GM12878 (cell line): Measurements from ENCODE around the gene NKD2. TPM values are rescaled to one million over a fixed set of nuclear protein-coding genes. Genes with fewer than 3 reads are reported as not detected.

Experiments
- ATAC-seq: fragments of 200-7000 bp; cut with Tn5 transposase; 3 replicates; pipeline ENCODE4 v1.9.1; 2020; ENCODE audit warnings: mild to moderate bottlenecking, moderate library complexity
- BruUV-seq: library from RNA; stranded (reverse); fragments of 400-500 nt; replicated peaks from 2 replicates; lab custom pipeline; 2021; lab: Mats Ljungman, UMichigan
- CTCF ChIA-PET: fragments of 300-600 bp; sonication (Branson Sonifier 250); formaldehyde crosslinking; extraction: SDS; loops from one replicate; lab custom pipeline; 2021; ENCODE audit warnings: inconsistent platforms; lab: Yijun Ruan, JAX
- POLR2A ChIA-PET: fragments of 350-600 bp; formaldehyde crosslinking; extraction: SDS; loops from one replicate; lab custom pipeline; 2021; ENCODE audit warnings: inconsistent platforms; lab: Charles Lee
- RAD21 ChIA-PET: fragments of 300-600 bp; sonication (Branson Sonifier 250); formaldehyde crosslinking; loops from one replicate; lab custom pipeline; 2023; ENCODE audit warnings: antibody characterized with exemption; ENCODE audit not compliant: unreplicated experiment; lab: Charles Lee
- SMC1A ChIA-PET: fragments of 300-600 bp; sonication (Branson Sonifier 250); formaldehyde crosslinking; loops from one replicate; lab custom pipeline; 2023; ENCODE audit not compliant: unreplicated experiment, uncharacterized antibody; lab: Charles Lee
- DNase-seq: peaks from one replicate; pipeline ENCODE4 v3.0.0-alpha.2; 2011; ENCODE audit warnings: low read depth, low spot score
- FAIRE-seq: peaks from 3 replicates; lab custom pipeline; 2011; peaks lifted over from hg19 to GRCh38; lab: Jason Lieb, UNC
- H2AFZ ChIP-seq: 2 replicates; pipeline ENCODE4 v1.6.0; 2011; ENCODE audit warnings: low read depth, low read length, control low read depth; ENCODE audit not compliant: control insufficient read depth
- H3K27ac ChIP-seq: 2 replicates; pipeline ENCODE4 v1.5.1; 2011; ENCODE audit warnings: control low read depth; ENCODE audit not compliant: control insufficient read depth, insufficient read depth
- H3K27me3 ChIP-seq, 2 experiments: replicated peaks in 1 of 2; 2 replicates each; pipeline versions ENCODE4 v1.6.0 to v1.6.1; 2011; ENCODE audit warnings: low read length in 1 of 2; ENCODE audit not compliant: control insufficient read depth in 2 of 2, insufficient read depth in 2 of 2
- H3K36me3 ChIP-seq, 2 experiments: 2 replicates each; pipeline ENCODE4 v1.5.1; 2011; ENCODE audit warnings: low read length in 1 of 2; ENCODE audit not compliant: control insufficient read depth in 2 of 2, insufficient read depth in 2 of 2
- H3K4me1 ChIP-seq: 2 replicates; pipeline ENCODE4 v1.6.1; 2011; ENCODE audit warnings: mild to moderate bottlenecking, low read length, moderate library complexity, mixed read lengths; ENCODE audit not compliant: control insufficient read depth, insufficient read depth
- H3K4me2 ChIP-seq: 2 replicates; pipeline ENCODE4 v1.6.0; 2011; ENCODE audit warnings: control low read depth; ENCODE audit not compliant: control insufficient read depth, insufficient read depth
- H3K4me3 ChIP-seq: fragments of 200-600 bp; sonication (generic); 2 replicates; pipeline ENCODE4 v1.5.1; 2016
- H3K79me2 ChIP-seq: 2 replicates; pipeline ENCODE4 v1.6.0; 2011; ENCODE audit warnings: low read length; ENCODE audit not compliant: control insufficient read depth, insufficient read depth
- H3K9ac ChIP-seq: 2 replicates; pipeline ENCODE4 v1.8.0; 2011; ENCODE audit warnings: low read length, control low read depth, mixed read lengths; ENCODE audit not compliant: control insufficient read depth, insufficient read depth
- H3K9me3 ChIP-seq: replicated peaks from 3 replicates; pipeline ENCODE4 v1.5.1; 2011; ENCODE audit warnings: mild to moderate bottlenecking, low read length; ENCODE audit not compliant: control insufficient read depth, insufficient read depth
- H4K20me1 ChIP-seq: 2 replicates; pipeline ENCODE4 v1.6.0; 2011; ENCODE audit not compliant: control insufficient read depth, insufficient read depth
- CHD4 ChIP-seq: fragments of 200-600 bp; sonication (generic); IDR thresholded peaks from 2 replicates; pipeline ENCODE4 v1.6.1; 2016; ENCODE audit warnings: mild to moderate bottlenecking
- SRF ChIP-seq, 2 experiments: IDR thresholded peaks; 2 replicates each; pipeline ENCODE4 v1.6.1; 2011; ENCODE audit warnings: low read depth in 2 of 2, low read length in 2 of 2, mild to moderate bottlenecking in 1 of 2, moderate library complexity in 1 of 2
- YY1 ChIP-seq: IDR thresholded peaks from 2 replicates; pipeline ENCODE4 v1.6.1; 2011; ENCODE audit warnings: low read depth, mild to moderate bottlenecking, low read length
- WGBS: methylation state at CpG from one replicate; pipeline ENCODE4 v1.1.6; 2016; ENCODE audit warnings: low lambda C conversion rate; ENCODE audit not compliant: insufficient replicate concordance, insufficient coverage; ENCODE audit errors: missing lambda C conversion rate; 5-methylcytosine and 5-hydroxymethylcytosine counted together
- in situ Hi-C: fragments of 300-500 bp; cut with MboI; formaldehyde crosslinking; loops from 9 replicates; pipeline ENCODE4 v1.14.3; 2018; ENCODE audit warnings: mixed read lengths
- intact Hi-C: fragments of 100-400 bp; cut with micrococcal nuclease; formaldehyde crosslinking; loops from one replicate; pipeline ENCODE4 v1.14.2; 2022; ENCODE audit not compliant: unreplicated experiment
- polyA plus RNA-seq, 11 experiments: library from polyadenylated mRNA; depleted of rRNA in 4 of 11; unstranded in 6 of 11; stranded (reverse) in 5 of 11; fragments of >200 nt; fragmentation: Nextera tagmentation in 4 of 11; fragmentation: Illumina TruSeq in 1 of 11; extraction: Ambion mirVana in 4 of 11; extraction: Trizol in 1 of 11; gene quantifications; 1 replicate in 1 of 11; 2 replicates in 10 of 11; pipeline versions ENCODE4 v1.2.1 to v1.2.3, GENCODE V29; 2011 to 2016; ENCODE audit warnings: inconsistent platforms in 2 of 11, missing spikeins in 2 of 11, low read depth in 1 of 11
- total RNA-seq, 4 experiments: library from RNA; depleted of rRNA in 3 of 4; stranded (reverse); fragments of >200 nt in 3 of 4; fragmentation: Illumina TruSeq in 1 of 4; extraction: Trizol in 1 of 4; gene quantifications; 2 replicates each; pipeline versions ENCODE4 v1.2.1 to v1.2.3, GENCODE V29; 2013 to 2021
- TF ChIP-seq, protein P1 (sequence below), 3 experiments: IDR thresholded peaks in 2 of 3; conservative IDR thresholded peaks in 1 of 3; 2 replicates each; pipeline ENCODE4 v1.5.1; 2011; ENCODE audit warnings: low read depth in 3 of 3, low read length in 3 of 3, mild to moderate bottlenecking in 3 of 3, control low read depth in 2 of 3, moderate library complexity in 2 of 3, inconsistent platforms in 1 of 3, mixed read lengths in 1 of 3; ENCODE audit not compliant: control insufficient read depth in 2 of 3, insufficient read depth in 1 of 3; ENCODE audit errors: extremely low read depth in 1 of 3
- TF ChIP-seq, protein P2 (sequence below): fragments of 450-650 bp; IDR thresholded peaks from 2 replicates; pipeline ENCODE4 v1.6.1; 2017; ENCODE audit warnings: borderline replicate concordance

NKD2 gene
- total and polyA plus RNA-seq, 10 of the 15 experiments (the other 5 are each of a cell fraction or from before 2014, with no cell fraction given): 0.20 to 0.83 (median 0.26) TPM; not detected in 7

DNA sequence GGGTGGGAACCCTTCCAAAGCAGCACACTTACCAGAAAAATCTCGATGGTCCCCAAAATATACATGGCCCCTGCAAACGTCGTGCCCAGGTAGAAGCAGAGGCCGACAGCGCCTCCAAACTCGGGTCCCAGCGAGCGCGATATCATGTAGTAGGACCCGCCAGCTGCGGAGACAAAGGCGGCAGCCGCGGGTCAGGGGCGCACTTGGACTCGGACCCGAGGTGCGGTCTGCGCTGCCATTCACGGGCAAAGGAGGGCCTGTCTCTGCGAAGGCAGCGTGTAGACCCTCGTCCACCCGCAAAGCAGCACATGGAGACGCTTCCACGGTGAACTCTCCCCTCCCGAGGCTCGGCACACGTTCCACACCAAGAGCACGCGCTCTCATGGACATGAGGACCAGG lies 78.3 kb downstream of the NKD2 start:
- ATAC-seq: no peak
- Histone ChIP-seq H3K9me3 (peaks cover 3% of the 10 kb centered on the region; the same call in 2 of the 3 replicates), H3K27ac (no peak overlapping the region), H3K4me2 (no peak overlapping the region), H3K79me2 (no peaks in the 10 kb centered on the region), H3K4me3 (no peak overlapping the region), H2AFZ (no peak overlapping the region), H3K36me3 (no peaks in the 10 kb centered on the region; a peak in 2 of 4 replicates), H3K27me3 (no peaks in the 10 kb centered on the region), H3K4me1 (no peaks in the 10 kb centered on the region), H4K20me1 (no peaks in the 10 kb centered on the region), H3K9ac (no peak overlapping the region)
- no TSS peak for BruUV-seq
- ChIA-PET SMC1A (no interaction called here), CTCF (no interaction called here), POLR2A (no interaction called here), RAD21 (no interaction called here)
- intact Hi-C loops: no loop called here
- 80% methylated on average over 31 of the region's 31 CpGs for WGBS
- FAIRE-seq: no peak
- in situ Hi-C loops: no loop called here
- TF ChIP-seq CHD4 (no peak), SRF (IDR thresholded peaks at IDR 0.05; ENCODE audit: low read depth in 2 of 2, low read length in 2 of 2) (no peak), YY1 (no peak)
- TF ChIP-seq, protein P1, sequence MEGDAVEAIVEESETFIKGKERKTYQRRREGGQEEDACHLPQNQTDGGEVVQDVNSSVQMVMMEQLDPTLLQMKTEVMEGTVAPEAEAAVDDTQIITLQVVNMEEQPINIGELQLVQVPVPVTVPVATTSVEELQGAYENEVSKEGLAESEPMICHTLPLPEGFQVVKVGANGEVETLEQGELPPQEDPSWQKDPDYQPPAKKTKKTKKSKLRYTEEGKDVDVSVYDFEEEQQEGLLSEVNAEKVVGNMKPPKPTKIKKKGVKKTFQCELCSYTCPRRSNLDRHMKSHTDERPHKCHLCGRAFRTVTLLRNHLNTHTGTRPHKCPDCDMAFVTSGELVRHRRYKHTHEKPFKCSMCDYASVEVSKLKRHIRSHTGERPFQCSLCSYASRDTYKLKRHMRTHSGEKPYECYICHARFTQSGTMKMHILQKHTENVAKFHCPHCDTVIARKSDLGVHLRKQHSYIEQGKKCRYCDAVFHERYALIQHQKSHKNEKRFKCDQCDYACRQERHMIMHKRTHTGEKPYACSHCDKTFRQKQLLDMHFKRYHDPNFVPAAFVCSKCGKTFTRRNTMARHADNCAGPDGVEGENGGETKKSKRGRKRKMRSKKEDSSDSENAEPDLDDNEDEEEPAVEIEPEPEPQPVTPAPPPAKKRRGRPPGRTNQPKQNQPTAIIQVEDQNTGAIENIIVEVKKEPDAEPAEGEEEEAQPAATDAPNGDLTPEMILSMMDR (IDR thresholded peaks at IDR 0.05 in 2 of 3, conservative IDR thresholded peaks at IDR 0.05 in 1 of 3; ENCODE audit: control insufficient read depth in 2 of 3, extremely low read depth in 1 of 3, insufficient read depth in 1 of 3, low read depth in 3 of 3, low read length in 3 of 3): no peak
- TF ChIP-seq, protein P2, sequence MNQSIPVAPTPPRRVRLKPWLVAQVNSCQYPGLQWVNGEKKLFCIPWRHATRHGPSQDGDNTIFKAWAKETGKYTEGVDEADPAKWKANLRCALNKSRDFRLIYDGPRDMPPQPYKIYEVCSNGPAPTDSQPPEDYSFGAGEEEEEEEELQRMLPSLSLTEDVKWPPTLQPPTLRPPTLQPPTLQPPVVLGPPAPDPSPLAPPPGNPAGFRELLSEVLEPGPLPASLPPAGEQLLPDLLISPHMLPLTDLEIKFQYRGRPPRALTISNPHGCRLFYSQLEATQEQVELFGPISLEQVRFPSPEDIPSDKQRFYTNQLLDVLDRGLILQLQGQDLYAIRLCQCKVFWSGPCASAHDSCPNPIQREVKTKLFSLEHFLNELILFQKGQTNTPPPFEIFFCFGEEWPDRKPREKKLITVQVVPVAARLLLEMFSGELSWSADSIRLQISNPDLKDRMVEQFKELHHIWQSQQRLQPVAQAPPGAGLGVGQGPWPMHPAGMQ: no peak
- DNase-seq: no peak
